ENCODE measurements around the gene FAM53C.

FAM53C gene

GRCh38 chr5:138331449-138332368, 6.4 kb upstream of the FAM53C start, which contains the start of gene CDC25C (continued):
- TF ChIP-seq, protein P1, sequence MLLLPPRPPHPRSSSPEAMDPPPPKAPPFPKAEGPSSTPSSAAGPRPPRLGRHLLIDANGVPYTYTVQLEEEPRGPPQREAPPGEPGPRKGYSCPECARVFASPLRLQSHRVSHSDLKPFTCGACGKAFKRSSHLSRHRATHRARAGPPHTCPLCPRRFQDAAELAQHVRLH (tag by site-specific recombination; IDR thresholded peaks at IDR 0.05): peak; percentile 79
- TF ChIP-seq ZBTB8A (tag by site-specific recombination; IDR thresholded peaks at IDR 0.05) (peak; percentile 73), ZNF341 (tag by site-specific recombination; IDR thresholded peaks at IDR 0.05; ENCODE audit: low read depth) (peak; percentile 71), ZNF2 (tag by site-specific recombination; IDR thresholded peaks at IDR 0.05) (peak; percentile 87), ZSCAN23 (tag by site-specific recombination; IDR thresholded peaks at IDR 0.05) (peak; percentile 27; the same call in 1 of the 2 replicates), ZNF555 (tag by site-specific recombination; conservative IDR thresholded peaks at IDR 0.05) (no peak), FEZF1 (tag by site-specific recombination; IDR thresholded peaks at IDR 0.05) (0 out of 2 replicates have a peak, but pooled peaks have one; percentile 3), GLI4 (tag by site-specific recombination; IDR thresholded peaks at IDR 0.05) (no peak), ZNF48 (tag by site-specific recombination; IDR thresholded peaks at IDR 0.05) (no peak), ZNF747 (tag by site-specific recombination; IDR thresholded peaks at IDR 0.05) (no peak), ZNF311 (tag by site-specific recombination; IDR thresholded peaks at IDR 0.05; ENCODE audit: borderline replicate concordance) (no peak), ZBTB17 (tag by site-specific recombination; IDR thresholded peaks at IDR 0.05) (peak; percentile 98), ZNF184 (tag by site-specific recombination; IDR thresholded peaks at IDR 0.05) (0 out of 2 replicates have a peak, but pooled peaks have one; percentile 37), ZNF24 (tag by site-specific recombination; IDR thresholded peaks at IDR 0.05) (peak; percentile 69; the same call in 1 of the 2 replicates), MYNN (tag by site-specific recombination; IDR thresholded peaks at IDR 0.05; ENCODE audit: borderline replicate concordance) (no peak), GLIS2 (tag by site-specific recombination; IDR thresholded peaks at IDR 0.05) (peak; percentile 9), ZNF510 (tag by site-specific recombination; IDR thresholded peaks at IDR 0.05; ENCODE audit: insufficient replicate concordance) (no peak), ZNF843 (tag by site-specific recombination; IDR thresholded peaks at IDR 0.05) (0 out of 2 replicates have a peak, but pooled peaks have one; percentile 21), ZNF610 (tag by site-specific recombination; IDR thresholded peaks at IDR 0.05; ENCODE audit: borderline replicate concordance) (peak; percentile 59; the same call in 1 of the 2 replicates), KLF9 (tag by site-specific recombination; IDR thresholded peaks at IDR 0.05; ENCODE audit: low read depth) (no peak; the same call in none of the 2 replicates), ZNF558 (tag by site-specific recombination; IDR thresholded peaks at IDR 0.05) (no peak), KLF8 (tag by site-specific recombination; IDR thresholded peaks at IDR 0.05) (peak; percentile 45; the same call in 1 of the 2 replicates)
- TF ChIP-seq, protein P2, sequence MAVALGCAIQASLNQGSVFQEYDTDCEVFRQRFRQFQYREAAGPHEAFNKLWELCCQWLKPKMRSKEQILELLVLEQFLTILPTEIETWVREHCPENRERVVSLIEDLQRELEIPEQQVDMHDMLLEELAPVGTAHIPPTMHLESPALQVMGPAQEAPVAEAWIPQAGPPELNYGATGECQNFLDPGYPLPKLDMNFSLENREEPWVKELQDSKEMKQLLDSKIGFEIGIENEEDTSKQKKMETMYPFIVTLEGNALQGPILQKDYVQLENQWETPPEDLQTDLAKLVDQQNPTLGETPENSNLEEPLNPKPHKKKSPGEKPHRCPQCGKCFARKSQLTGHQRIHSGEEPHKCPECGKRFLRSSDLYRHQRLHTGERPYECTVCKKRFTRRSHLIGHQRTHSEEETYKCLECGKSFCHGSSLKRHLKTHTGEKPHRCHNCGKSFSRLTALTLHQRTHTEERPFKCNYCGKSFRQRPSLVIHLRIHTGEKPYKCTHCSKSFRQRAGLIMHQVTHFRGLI (tag by site-specific recombination; IDR thresholded peaks at IDR 0.05): no peak
- TF ChIP-seq, protein P3, sequence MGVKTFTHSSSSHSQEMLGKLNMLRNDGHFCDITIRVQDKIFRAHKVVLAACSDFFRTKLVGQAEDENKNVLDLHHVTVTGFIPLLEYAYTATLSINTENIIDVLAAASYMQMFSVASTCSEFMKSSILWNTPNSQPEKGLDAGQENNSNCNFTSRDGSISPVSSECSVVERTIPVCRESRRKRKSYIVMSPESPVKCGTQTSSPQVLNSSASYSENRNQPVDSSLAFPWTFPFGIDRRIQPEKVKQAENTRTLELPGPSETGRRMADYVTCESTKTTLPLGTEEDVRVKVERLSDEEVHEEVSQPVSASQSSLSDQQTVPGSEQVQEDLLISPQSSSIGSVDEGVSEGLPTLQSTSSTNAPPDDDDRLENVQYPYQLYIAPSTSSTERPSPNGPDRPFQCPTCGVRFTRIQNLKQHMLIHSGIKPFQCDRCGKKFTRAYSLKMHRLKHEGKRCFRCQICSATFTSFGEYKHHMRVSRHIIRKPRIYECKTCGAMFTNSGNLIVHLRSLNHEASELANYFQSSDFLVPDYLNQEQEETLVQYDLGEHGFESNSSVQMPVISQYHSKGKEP (tag by site-specific recombination; IDR thresholded peaks at IDR 0.05): no peak
- TF ChIP-seq, protein P4, sequence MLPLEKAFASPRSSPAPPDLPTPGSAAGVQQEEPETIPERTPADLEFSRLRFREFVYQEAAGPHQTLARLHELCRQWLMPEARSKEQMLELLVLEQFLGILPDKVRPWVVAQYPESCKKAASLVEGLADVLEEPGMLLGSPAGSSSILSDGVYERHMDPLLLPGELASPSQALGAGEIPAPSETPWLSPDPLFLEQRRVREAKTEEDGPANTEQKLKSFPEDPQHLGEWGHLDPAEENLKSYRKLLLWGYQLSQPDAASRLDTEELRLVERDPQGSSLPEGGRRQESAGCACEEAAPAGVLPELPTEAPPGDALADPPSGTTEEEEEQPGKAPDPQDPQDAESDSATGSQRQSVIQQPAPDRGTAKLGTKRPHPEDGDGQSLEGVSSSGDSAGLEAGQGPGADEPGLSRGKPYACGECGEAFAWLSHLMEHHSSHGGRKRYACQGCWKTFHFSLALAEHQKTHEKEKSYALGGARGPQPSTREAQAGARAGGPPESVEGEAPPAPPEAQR (tag by site-specific recombination; IDR thresholded peaks at IDR 0.05): no peak
